SIG-M5 treated with dmso at 0.1 percent for 504 hours (cell line): ENCODE measurements around the gene PIMREG.
A peak's percentile ranks its signal among the peaks of the same experiment; 100 is the strongest.

ENCODE experiments used
- DNase-seq: peaks from one replicate; lab custom pipeline; 2025; ENCODE audit not compliant: unreplicated experiment; lab: John Stamatoyannopoulos, UW

PIMREG gene

GRCh38 chr17:6443692-6444570 lies at the start of gene PIMREG:
TSS of gene PIMREG (plus strand) at chr17:6444455. CDS start at chr17:6445111, 656 bp downstream.
- peak; percentile 23 for DNase-seq

GRCh38 chr17:6398955-6399354 lies 45.3 kb upstream of the PIMREG start:
- DNase-seq = no peak

- no peak for DNase-seq
Measured at GRCh38 chr17:6402258-6402657, 42.0 kb upstream of the PIMREG start.

DNA sequence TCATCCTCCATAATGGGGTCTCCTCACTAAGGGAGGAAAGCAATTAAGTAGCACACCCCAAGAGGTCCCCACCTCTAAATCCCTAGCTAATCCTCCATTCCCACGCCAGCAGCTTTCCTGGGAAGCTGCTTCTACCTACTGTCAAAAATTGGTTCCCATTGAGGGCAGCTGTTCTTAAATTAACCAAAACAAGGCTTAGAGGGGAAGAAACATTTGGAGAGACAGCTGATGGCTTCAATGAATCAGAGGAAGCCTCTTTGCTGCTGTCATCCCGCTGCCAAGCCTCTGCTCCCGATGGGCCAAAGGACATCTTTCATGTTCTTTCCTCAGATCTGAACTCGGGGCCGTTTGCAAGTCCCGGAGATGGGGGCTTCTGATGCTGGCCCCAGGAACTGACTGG lies 36.0 kb upstream of the PIMREG start:
- no peak for DNase-seq

DNA sequence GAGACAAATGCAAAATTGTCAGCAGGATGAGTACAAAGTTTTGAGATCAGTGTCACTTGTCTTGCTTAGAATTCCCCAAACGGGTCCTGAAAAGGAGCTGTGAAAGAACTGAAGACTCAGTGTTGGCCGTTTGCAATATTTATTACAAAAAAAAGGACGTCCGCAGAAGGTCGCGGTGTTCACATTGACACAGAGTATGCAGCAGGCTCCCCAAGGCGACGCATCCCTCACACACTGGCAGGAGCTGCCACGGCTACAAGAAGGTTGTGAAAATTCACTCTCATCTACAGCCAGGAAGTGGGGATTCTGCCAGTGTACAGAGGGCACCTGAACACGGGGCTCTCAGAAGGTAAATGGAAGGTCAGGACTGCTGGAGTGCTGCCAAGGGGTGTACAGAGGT lies 35.5 kb upstream of the PIMREG start:
- no peak for DNase-seq

DNA sequence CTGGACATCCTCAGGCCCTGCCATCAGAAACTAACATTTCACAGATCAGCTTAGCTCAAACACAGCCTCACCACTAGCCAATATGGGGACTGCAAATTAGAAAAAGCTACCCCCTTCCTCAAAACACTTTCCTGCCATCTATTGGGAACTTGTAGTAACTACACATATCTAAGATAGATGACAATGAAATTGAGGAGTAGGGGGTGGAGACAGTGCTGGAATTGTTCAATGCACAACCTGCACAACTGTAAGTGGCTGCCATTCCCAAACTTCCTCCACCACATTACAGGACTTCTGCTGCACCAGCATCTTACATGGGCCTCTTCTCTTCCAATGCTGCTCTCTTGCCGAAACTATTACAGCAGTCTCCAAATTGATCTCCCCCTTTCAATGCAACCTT lies 31.2 kb upstream of the PIMREG start:
- DNase-seq = peak; percentile 50

DNA sequence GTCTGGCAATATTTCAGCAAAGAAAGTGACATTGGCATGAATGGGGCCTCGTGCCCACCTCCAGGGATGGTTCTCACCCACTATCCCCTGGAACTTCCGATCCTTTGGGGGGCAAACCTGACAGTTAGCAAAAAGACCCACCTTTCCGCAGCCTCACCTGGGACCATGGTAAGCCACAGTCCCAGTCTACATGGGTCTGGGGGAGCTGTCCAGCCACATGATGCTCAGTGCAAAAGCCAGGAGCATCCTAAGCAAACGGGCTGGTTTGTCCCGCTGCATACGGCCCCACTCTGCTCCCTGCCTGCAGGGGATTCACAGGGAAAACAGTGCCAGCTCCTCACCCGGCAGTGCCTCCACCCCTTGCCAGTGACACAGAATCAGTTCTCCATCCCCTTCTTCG lies 28.6 kb upstream of the PIMREG start:
- no peak for DNase-seq

GRCh38 chr17:6420173-6420641 lies 24.0 kb upstream of the PIMREG start:
- no peak for DNase-seq

DNA sequence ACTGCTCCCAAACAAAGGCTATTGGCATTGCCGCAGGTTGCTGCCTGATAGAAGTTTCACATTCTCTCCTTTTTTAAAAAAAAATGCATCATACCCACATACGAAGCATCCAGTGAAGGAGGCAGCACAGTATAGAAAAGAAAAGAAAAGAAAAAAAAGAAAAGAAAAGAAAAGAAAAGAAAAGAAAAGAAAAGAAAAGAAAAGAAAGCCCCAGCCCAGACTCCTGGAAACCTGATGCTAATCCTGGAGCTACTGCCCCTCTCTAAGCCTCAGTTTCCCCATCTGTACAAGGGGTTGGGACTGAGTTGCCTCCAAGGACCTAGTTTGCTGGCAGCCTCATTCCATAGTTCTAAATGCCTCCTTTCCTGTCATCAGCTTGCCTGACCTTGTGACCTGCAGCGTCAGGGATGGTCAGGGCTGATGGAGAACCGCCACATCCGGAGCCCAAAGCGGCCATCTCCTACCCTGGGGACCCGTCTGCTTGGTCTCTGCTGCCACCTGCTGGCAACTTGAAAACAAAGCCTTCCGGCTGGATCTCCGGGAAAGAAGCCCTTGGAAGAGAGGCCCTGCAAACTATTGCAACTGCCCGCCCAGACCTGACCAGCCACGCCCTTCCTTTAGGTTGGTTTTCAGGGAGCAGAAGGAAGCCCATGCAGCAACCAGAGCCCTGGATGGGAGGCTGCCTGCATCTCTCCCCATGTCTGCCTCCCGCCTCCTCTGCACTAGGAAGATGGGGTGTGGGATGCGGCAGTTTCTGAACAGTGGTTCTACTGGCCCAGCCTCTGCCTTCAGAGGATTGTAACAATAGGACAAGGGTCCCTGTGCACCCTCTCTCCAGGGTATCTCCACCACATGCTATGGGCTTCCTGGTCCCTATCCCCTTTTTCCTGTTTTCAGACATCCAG lies 22.3 kb upstream of the PIMREG start:
- DNase-seq = peak; percentile 61

DNA sequence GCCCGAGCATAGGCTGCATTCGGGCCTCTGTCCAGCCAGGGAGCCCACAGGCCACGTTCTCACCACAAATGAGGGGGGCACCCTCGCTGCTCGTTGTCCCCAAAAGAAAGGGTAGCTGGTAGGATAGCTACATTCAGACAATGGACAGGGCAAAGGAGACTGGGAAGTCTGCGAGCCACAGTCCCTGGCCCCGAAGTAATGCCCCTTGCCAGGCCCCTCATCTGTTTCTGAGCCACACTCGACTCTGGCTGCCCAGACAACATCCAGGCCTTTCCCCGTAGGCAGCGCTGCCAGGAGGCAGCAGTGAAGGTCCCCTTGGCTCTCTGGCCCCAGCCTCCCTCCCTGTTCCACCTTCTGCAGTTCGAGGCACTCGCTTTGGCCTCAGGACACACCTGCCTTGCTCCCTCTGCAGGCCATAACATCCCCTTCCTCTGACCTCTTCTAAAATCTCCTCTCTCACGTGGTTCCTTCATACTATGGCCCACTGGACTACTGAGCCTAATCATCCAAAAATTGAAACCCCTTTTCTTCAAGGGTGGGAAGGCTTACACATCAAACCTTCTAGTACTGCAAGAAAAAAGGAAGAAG lies 21.5 kb upstream of the PIMREG start:
- DNase-seq = no peak

GRCh38 chr17:6423931-6424330 lies 20.3 kb upstream of the PIMREG start:
- no peak for DNase-seq

DNA sequence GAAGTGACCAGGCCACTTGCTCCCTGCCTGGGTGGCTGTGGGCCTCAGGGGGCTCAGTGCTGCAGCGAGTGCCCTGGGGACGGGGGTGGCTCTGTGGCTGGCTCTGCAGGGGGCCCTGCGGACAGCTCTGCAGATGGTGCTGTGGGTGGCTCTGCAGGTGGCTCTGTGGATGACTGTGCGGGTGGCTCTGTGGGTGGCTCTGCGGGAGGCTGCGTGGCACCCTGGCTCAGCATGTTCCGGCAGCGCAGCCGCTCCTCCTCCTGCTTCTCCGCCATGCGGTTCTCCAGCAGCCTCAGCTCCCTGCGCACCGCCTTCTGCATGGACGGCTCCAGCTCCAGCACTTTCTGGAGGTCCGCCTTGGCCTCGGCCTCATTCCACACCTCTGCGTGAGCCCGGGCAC lies 18.8 kb upstream of the PIMREG start:
- no peak for DNase-seq

DNA sequence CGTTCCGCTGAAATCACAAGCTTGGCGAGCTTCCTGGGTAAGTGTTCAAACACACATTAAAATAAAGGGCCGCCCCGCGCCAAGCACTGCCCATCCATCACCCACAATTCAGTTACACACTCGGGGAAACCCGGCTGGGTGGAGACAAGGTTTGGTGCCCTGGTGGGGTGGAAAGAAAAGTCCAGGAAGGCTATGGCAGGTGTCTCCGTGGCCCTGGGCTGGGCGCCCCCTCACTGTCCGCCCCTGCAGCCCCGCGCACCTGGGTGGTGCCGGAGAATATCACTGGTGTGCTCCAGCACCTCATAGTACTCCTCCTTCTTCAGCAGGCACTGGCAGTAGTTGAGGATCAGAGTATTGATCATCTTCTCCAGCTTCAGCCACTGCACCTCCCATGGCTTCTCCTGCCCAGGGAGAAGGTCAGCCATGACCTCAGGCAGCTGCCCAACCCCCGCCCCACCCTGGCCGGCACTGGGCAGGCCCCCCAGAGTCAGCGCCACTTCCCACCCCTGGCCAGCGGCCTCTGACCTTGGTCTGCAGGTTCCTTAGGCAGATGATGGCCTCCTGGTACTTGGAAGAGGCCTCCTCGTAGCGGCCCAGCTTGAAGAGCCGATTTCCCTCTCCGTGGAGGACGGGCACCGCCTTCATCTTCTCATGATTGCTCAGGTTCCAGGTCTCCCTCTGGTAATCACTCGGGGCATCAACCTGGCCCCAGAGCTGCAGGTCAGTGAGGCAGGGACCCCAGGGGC lies 17.7 kb upstream of the PIMREG start:
- DNase-seq = no peak

- peak; percentile 75 for DNase-seq
Measured at GRCh38 chr17:6427279-6427781, 16.9 kb upstream of the PIMREG start.

- DNase-seq = no peak
Measured at GRCh38 chr17:6428207-6428965, 15.9 kb upstream of the PIMREG start.

DNA sequence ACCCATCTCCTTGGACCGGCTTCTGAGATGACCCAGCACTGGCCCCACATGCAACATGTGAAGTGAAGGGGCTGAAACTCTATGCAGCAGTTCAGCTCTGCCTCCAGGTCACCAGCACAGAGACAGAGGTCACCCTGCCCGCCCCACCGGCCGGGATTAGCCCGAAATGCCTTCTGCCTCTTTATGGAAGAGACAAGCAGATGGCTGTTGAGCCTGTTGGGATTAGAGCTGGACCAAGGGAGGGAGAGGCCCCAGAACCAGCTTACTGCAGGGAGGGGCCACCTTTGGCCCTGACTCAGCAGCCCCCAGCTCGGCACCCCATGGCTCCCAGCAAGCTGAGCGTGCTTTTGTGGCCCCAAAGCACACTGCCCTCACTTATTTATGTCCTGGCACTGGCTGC lies 15.0 kb upstream of the PIMREG start:
- no peak for DNase-seq

DNA sequence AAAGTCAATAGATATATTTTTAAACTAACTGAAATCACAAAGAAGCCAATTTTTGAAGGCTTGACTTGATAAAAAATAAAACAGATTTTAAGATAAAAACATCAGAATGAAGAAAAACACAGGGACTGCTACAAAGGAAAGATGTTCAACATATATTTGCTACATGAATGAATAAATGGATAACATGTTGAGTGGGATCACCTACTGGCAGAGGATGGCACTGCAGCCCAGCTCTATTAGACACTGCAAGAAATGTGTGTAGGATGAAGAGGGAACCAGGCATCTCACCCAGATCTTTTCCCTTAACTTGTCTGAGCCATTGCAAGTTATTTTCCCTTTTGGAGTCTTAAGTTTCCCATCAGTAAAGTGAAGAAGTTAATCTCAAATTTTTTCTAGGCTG lies 13.5 kb upstream of the PIMREG start:
- no peak for DNase-seq

DNA sequence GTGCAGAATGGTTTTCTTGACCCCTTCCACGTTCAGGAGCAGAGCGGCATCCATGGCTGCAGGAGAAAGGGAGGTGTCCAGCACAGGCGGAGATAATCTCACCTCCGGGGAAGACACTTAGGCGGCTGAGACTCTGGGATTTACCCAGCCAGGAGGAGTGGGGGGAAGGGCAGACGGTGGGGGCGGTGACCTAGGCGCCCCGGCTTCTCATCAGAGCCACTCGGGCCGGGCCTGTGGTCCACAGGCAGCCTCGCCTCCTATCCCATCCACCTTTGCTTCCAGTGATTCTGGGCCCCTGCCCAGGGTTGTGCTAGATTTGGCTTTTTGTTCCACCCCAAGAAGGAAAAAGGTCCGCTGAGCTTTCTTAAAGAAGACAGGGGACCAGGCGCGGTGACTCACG lies 9.2 kb upstream of the PIMREG start, which contains the start of gene AIPL1:
Gene AIPL1 (minus strand): TSS at position 71 of the 400 bp plus-strand sequence. CDS start 17 bp downstream, at position 54.
- DNase-seq = no peak

- DNase-seq = peak; percentile 50
Measured at GRCh38 chr17:6435968-6436367, 8.3 kb upstream of the PIMREG start.

DNA sequence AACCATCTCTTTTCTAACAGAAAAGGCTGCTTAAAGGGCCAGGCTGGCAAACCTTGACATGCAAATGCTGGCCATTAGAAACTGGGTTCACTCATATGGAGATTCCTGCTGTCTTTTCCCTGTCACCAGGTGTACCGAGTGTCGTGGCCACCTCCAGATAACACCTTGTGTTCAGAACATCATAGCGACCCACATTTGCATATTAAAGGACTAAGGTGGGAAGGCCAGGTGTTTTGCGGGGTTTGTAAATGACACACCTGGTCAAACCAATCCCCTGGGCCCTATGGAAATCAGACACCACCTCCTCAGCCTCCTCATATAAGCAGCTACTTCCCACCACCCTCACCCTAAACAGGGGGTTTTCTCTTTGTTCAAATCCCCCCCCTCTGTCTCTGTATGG lies 6.8 kb upstream of the PIMREG start:
- no peak for DNase-seq
